ENCODE data around the gene LBX1. TPM values are rescaled to one million over a fixed set of nuclear protein-coding genes. Genes with fewer than 3 reads are reported as not detected.
A peak's percentile ranks its signal among the peaks of the same experiment; 100 is the strongest.

The LBX1 gene
- total and polyA plus RNA-seq, 2 donors (not counting 1 experiment from before 2014, with no cell fraction given): not detected

DNA sequence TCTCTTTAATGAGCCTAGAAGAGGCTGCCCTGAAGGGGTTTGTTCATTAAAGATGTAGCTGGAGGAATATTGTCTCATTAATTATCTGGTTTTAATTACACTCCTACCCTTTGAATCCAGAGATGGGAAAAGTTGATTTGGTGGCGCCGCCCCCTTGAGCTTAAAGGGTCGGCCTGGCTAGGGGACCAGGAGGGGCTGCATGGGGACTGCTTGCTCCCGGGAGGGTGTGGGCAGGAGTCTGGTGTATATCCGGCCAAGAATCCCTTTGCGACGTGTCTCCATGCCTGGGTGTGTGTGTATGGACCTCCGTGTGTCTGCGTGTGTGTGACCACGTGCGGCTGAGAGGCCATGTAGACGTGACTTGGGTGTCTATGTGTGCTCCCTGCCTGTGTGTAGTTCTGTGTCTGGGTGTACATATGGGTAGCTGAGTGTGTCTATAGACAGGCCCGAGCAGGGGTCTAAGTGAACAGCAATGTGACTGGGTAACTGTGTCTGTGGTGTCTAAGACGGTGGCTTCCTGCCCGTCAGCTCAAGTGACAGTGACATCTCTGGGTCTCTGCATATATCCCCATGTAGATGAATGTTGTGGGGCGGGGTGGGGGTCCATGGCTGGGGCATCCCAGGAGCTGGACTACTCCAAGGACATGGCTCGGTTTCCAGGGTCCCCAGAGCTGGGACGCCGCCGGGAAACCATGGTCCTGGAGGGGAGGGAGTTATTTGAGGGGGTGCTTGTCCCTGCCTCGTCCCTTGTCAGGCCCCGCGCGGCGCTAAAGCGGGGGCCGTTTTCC, 10.7 kb downstream of the LBX1 start:
- ChIA-PET CTCF (interaction anchor here (1.0 to 1.1 kb wide), 2 partner anchors 22 to 351 kb away, joined by 3 read pairs; no protein-coding TSS in a partner anchor), POLR2A (no interaction called here)
- ATAC-seq (ENCODE audit: low read depth) (no peak), DNase-seq (peak; percentile 52)
- H3K79me2 ChIP-seq (ENCODE audit: control insufficient read depth, insufficient read depth, low read length): no peaks in the 10 kb centered on the region
- no peaks in the 10 kb centered on the region for H3K36me3 ChIP-seq (replicated peaks in 1 of 2; ENCODE audit: control extremely low read depth in 1 of 2, control insufficient read depth in 1 of 2, extremely low read depth in 1 of 2, insufficient read depth in 2 of 2, low read length in 1 of 2)
- no peak overlapping the region for H3K27ac ChIP-seq (ENCODE audit: low read length in 2 of 2)
- 9% methylated on average over 26 of the region's 27 CpGs for WGBS (ENCODE audit: insufficient coverage)
- no peaks in the 10 kb centered on the region for H3K9me3 Mint-ChIP-seq (ENCODE audit: insufficient read depth)
- peak overlapping the region; percentile 5 for H3K4me3 Mint-ChIP-seq
- peaks cover 50% of the 10 kb centered on the region for H3K4me1 Mint-ChIP-seq
- H2AFZ ChIP-seq (ENCODE audit: insufficient read depth, low read depth, low read length, poor library complexity, severe bottlenecking): no peak overlapping the region
- no peak overlapping the region for H3K9ac ChIP-seq (ENCODE audit: low read length)
- H3K4me3 ChIP-seq (ENCODE audit: control extremely low read depth in 1 of 5, extremely low read depth in 1 of 5, insufficient read depth in 1 of 5, low read depth in 2 of 5, low read length in 4 of 5): no peak overlapping the region
- H3K4me2 ChIP-seq (replicated peaks; ENCODE audit: low read depth, low read length, poor library complexity, severe bottlenecking): no peak overlapping the region
- peaks cover 70% of the 10 kb centered on the region for H3K27me3 Mint-ChIP-seq
- peak overlapping the region; percentile 65 for H3K27ac Mint-ChIP-seq
- no peak for TF ChIP-seq EZH2 (IDR thresholded peaks at IDR 0.05; ENCODE audit: borderline replicate concordance, insufficient read depth, low read depth, low read length, poor library complexity, severe bottlenecking)
- TF ChIP-seq, protein P1, sequence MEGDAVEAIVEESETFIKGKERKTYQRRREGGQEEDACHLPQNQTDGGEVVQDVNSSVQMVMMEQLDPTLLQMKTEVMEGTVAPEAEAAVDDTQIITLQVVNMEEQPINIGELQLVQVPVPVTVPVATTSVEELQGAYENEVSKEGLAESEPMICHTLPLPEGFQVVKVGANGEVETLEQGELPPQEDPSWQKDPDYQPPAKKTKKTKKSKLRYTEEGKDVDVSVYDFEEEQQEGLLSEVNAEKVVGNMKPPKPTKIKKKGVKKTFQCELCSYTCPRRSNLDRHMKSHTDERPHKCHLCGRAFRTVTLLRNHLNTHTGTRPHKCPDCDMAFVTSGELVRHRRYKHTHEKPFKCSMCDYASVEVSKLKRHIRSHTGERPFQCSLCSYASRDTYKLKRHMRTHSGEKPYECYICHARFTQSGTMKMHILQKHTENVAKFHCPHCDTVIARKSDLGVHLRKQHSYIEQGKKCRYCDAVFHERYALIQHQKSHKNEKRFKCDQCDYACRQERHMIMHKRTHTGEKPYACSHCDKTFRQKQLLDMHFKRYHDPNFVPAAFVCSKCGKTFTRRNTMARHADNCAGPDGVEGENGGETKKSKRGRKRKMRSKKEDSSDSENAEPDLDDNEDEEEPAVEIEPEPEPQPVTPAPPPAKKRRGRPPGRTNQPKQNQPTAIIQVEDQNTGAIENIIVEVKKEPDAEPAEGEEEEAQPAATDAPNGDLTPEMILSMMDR (IDR thresholded peaks at IDR 0.05): no peak
- peaks cover 0 to 66% (median 0%) of the 10 kb centered on the region in 3 donors for H3K9me3 ChIP-seq (ENCODE audit: control extremely low read depth in 1 of 3, control insufficient read depth in 2 of 3, insufficient read depth in 1 of 3, low read length in 2 of 3)
- peaks cover 58 to 65% of the 10 kb centered on the region in 2 donors for H3K4me1 ChIP-seq (ENCODE audit: control insufficient read depth in 2 of 2, insufficient read depth in 2 of 2, low read length in 2 of 2)
- intact Hi-C loops (cut with micrococcal nuclease): loop anchor here (10.0 kb wide), 1 partner anchor 786 kb away; no protein-coding TSS in a partner anchor
- H3K27me3 ChIP-seq (replicated peaks in 1 of 4; ENCODE audit: control extremely low read depth in 1 of 4, control insufficient read depth in 3 of 4, insufficient read depth in 4 of 4, low read length in 3 of 4): peaks cover 0 to 99% (median 80%) of the 10 kb centered on the region in 4 experiments
- H4K20me1 ChIP-seq (ENCODE audit: control insufficient read depth, insufficient read depth, low read length, poor library complexity, severe bottlenecking): peaks cover 3% of the 10 kb centered on the region
